Measurements from ENCODE around the gene SLC38A1.
"Not testable (repeated sequence)": the region's sequence is repeated elsewhere in the genome, so short reads cannot be mapped to it uniquely, and the experiment has no call there.

GRCh38 chr12:46162549-46163076, 106.2 kb downstream of the SLC38A1 start:
- TF ChIP-seq CTCF (conservative IDR thresholded peaks at IDR 0.05; ENCODE audit: low read length); EZH2phosphoT487 (IDR thresholded peaks at IDR 0.05; ENCODE audit: borderline replicate concordance, low read depth, low read length): not testable (repeated sequence)

Data from OCI-LY7 (cell line).